BLaER1 (cell line): Measurements from ENCODE around the gene MFF.

ENCODE experiments used
- H3K27ac ChIP-seq: shearing (Covaris generic); formaldehyde crosslinking; 2 replicates; pipeline ENCODE4 v1.8.1; 2022
- H3K27me3 ChIP-seq: shearing (Covaris generic); formaldehyde crosslinking; 2 replicates; pipeline ENCODE4 v1.8.1; 2022
- H3K36me3 ChIP-seq: shearing (Covaris generic); formaldehyde crosslinking; 2 replicates; pipeline ENCODE4 v1.8.1; 2022
- H3K4me1 ChIP-seq: shearing (Covaris generic); formaldehyde crosslinking; 2 replicates; pipeline ENCODE4 v1.8.1; 2022
- H3K4me2 ChIP-seq: shearing (Covaris generic); formaldehyde crosslinking; 2 replicates; pipeline ENCODE4 v1.8.1; 2022
- H3K4me3 ChIP-seq: shearing (Covaris generic); formaldehyde crosslinking; 2 replicates; pipeline ENCODE4 v1.8.1; 2022
- H3K9ac ChIP-seq: shearing (Covaris generic); formaldehyde crosslinking; 2 replicates; pipeline ENCODE4 v1.8.1; 2022
- H3K9me3 ChIP-seq: shearing (Covaris generic); formaldehyde crosslinking; 2 replicates; pipeline ENCODE4 v1.8.1; 2022
- H4K20me1 ChIP-seq: shearing (Covaris generic); formaldehyde crosslinking; 2 replicates; pipeline ENCODE4 v1.8.1; 2022
- Cebpa-rat ChIP-seq: shearing (Covaris generic); IDR thresholded peaks from 2 replicates; pipeline ENCODE4 v1.8.1; 2022

MFF gene

GRCh38 chr2:227388537-227389011, 63.5 kb downstream of the MFF start:
- no peak overlapping the region for H3K4me2 ChIP-seq
- H3K27ac ChIP-seq, result no peak overlapping the region
- no peaks in the 10 kb centered on the region for H3K9me3 ChIP-seq
- H4K20me1 ChIP-seq, result no peaks in the 10 kb centered on the region
- H3K4me1 ChIP-seq, result peaks cover 7% of the 10 kb centered on the region; the same call in 1 of the 2 replicates
- no peaks in the 10 kb centered on the region for H3K36me3 ChIP-seq
- H3K27me3 ChIP-seq, result no peaks in the 10 kb centered on the region
- no peak for TF ChIP-seq Cebpa-rat
- H3K4me3 ChIP-seq, result no peak overlapping the region
- H3K9ac ChIP-seq, result no peak overlapping the region

- Histone ChIP-seq H3K4me1 (peaks cover 7% of the 10 kb centered on the region; the same call in 1 of the 2 replicates), H3K9ac (no peak overlapping the region), H3K4me3 (no peak overlapping the region), H3K9me3 (no peaks in the 10 kb centered on the region), H3K27me3 (no peaks in the 10 kb centered on the region), H4K20me1 (no peaks in the 10 kb centered on the region), H3K27ac (no peak overlapping the region), H3K36me3 (no peaks in the 10 kb centered on the region), H3K4me2 (no peak overlapping the region)
- TF ChIP-seq Cebpa-rat, result no peak
These were observed 64.2 kb downstream of the MFF start for GRCh38 chr2:227389231-227389630.

- no peak for TF ChIP-seq Cebpa-rat
- H3K4me1 ChIP-seq, result peaks cover 7% of the 10 kb centered on the region; the same call in 1 of the 2 replicates
- no peaks in the 10 kb centered on the region for H4K20me1 ChIP-seq
These were observed 64.6 kb downstream of the MFF start for GRCh38 chr2:227389661-227390060.

GRCh38 chr2:227390468-227391256, 65.6 kb downstream of the MFF start:
- Histone ChIP-seq H4K20me1 (no peaks in the 10 kb centered on the region), H3K4me2 (no peak overlapping the region), H3K9me3 (no peaks in the 10 kb centered on the region), H3K27ac (no peak overlapping the region), H3K4me3 (no peak overlapping the region), H3K27me3 (no peaks in the 10 kb centered on the region), H3K9ac (no peak overlapping the region), H3K36me3 (no peaks in the 10 kb centered on the region), H3K4me1 (peaks cover 7% of the 10 kb centered on the region; the same call in 1 of the 2 replicates)
- no peak for TF ChIP-seq Cebpa-rat

More at GRCh38 chr2:227389661-227390060, 64.6 kb downstream of the MFF start:
- no peaks in the 10 kb centered on the region for H3K27me3 ChIP-seq
- no peaks in the 10 kb centered on the region for H3K9me3 ChIP-seq
- H3K27ac ChIP-seq, result no peak overlapping the region
- H3K4me2 ChIP-seq, result no peak overlapping the region
- H3K9ac ChIP-seq, result no peak overlapping the region
- H3K36me3 ChIP-seq, result no peaks in the 10 kb centered on the region
- no peak overlapping the region for H3K4me3 ChIP-seq

- no peak for TF ChIP-seq Cebpa-rat
- Histone ChIP-seq H3K9me3 (no peaks in the 10 kb centered on the region), H3K27me3 (no peaks in the 10 kb centered on the region), H3K36me3 (no peaks in the 10 kb centered on the region), H3K4me3 (no peak overlapping the region), H3K4me1 (no peaks in the 10 kb centered on the region), H3K9ac (no peak overlapping the region), H3K4me2 (no peak overlapping the region), H3K27ac (no peak overlapping the region), H4K20me1 (no peaks in the 10 kb centered on the region)
These were observed 69.3 kb downstream of the MFF start for GRCh38 chr2:227394401-227394800.

- H3K9me3 ChIP-seq, result no peaks in the 10 kb centered on the region
- TF ChIP-seq Cebpa-rat, result no peak
- H3K4me1 ChIP-seq, result no peaks in the 10 kb centered on the region
- no peaks in the 10 kb centered on the region for H3K36me3 ChIP-seq
- no peak overlapping the region for H3K4me2 ChIP-seq
- no peaks in the 10 kb centered on the region for H3K27me3 ChIP-seq
- no peak overlapping the region for H3K9ac ChIP-seq
- no peaks in the 10 kb centered on the region for H4K20me1 ChIP-seq
- no peak overlapping the region for H3K27ac ChIP-seq
- no peak overlapping the region for H3K4me3 ChIP-seq
These were observed 70.5 kb downstream of the MFF start for GRCh38 chr2:227395556-227395955.

GRCh38 chr2:227397562-227397961, 72.5 kb downstream of the MFF start:
- no peak for TF ChIP-seq Cebpa-rat
- no peak overlapping the region for H3K27ac ChIP-seq
- H3K4me2 ChIP-seq, result no peak overlapping the region
- H3K4me3 ChIP-seq, result no peak overlapping the region
- no peaks in the 10 kb centered on the region for H3K4me1 ChIP-seq
- no peaks in the 10 kb centered on the region for H4K20me1 ChIP-seq
- no peaks in the 10 kb centered on the region for H3K36me3 ChIP-seq
- no peaks in the 10 kb centered on the region for H3K27me3 ChIP-seq
- H3K9ac ChIP-seq, result no peak overlapping the region
- no peaks in the 10 kb centered on the region for H3K9me3 ChIP-seq

GRCh38 chr2:227398684-227399670, 73.9 kb downstream of the MFF start:
- Histone ChIP-seq H3K4me2 (no peak overlapping the region), H3K27ac (no peak overlapping the region), H3K27me3 (no peaks in the 10 kb centered on the region), H3K36me3 (no peaks in the 10 kb centered on the region), H3K4me1 (no peaks in the 10 kb centered on the region), H3K9me3 (no peaks in the 10 kb centered on the region), H4K20me1 (no peaks in the 10 kb centered on the region), H3K4me3 (no peak overlapping the region), H3K9ac (no peak overlapping the region)
- TF ChIP-seq Cebpa-rat, result no peak

GRCh38 chr2:227401550-227401949, 76.5 kb downstream of the MFF start:
- Histone ChIP-seq H3K9ac (no peak overlapping the region), H3K36me3 (no peaks in the 10 kb centered on the region), H3K27me3 (no peaks in the 10 kb centered on the region), H3K27ac (no peak overlapping the region), H3K4me2 (no peak overlapping the region), H3K4me3 (no peak overlapping the region), H4K20me1 (no peaks in the 10 kb centered on the region), H3K9me3 (no peaks in the 10 kb centered on the region), H3K4me1 (peaks cover 8% of the 10 kb centered on the region)
- TF ChIP-seq Cebpa-rat, result no peak

- Histone ChIP-seq H3K4me1 (peaks cover 8% of the 10 kb centered on the region), H3K4me3 (no peak overlapping the region), H3K4me2 (no peak overlapping the region), H4K20me1 (no peaks in the 10 kb centered on the region), H3K27me3 (no peaks in the 10 kb centered on the region), H3K9me3 (no peaks in the 10 kb centered on the region), H3K9ac (no peak overlapping the region), H3K27ac (no peak overlapping the region), H3K36me3 (no peaks in the 10 kb centered on the region)
- no peak for TF ChIP-seq Cebpa-rat
These were observed 77.3 kb downstream of the MFF start for GRCh38 chr2:227402321-227402720.
